HL-60 (cell line): Measurements from ENCODE around the gene MPO.

Experiments used
- GABPA ChIP-seq: IDR thresholded peaks from 2 replicates; pipeline ENCODE4 v1.6.1; 2012; ENCODE audit warnings: low read depth
- POLR2AphosphoS5 ChIP-seq: IDR thresholded peaks from 2 replicates; pipeline ENCODE4 v1.6.1; 2012; ENCODE audit warnings: low read depth
- SPI1 ChIP-seq: IDR thresholded peaks from 2 replicates; pipeline ENCODE4 v1.6.1; 2012; ENCODE audit warnings: low read depth, mild to moderate bottlenecking, borderline replicate concordance
- TF ChIP-seq, protein P1 (sequence below): IDR thresholded peaks from one replicate; pipeline ENCODE4 v1.5.1; 2011; ENCODE audit warnings: low read length, control low read depth, inconsistent platforms; ENCODE audit not compliant: insufficient read depth
- TF ChIP-seq, protein P2 (sequence below): IDR thresholded peaks from 2 replicates; pipeline ENCODE4 v1.6.1; 2012; ENCODE audit warnings: low read depth; ENCODE audit not compliant: insufficient replicate concordance

DNA sequence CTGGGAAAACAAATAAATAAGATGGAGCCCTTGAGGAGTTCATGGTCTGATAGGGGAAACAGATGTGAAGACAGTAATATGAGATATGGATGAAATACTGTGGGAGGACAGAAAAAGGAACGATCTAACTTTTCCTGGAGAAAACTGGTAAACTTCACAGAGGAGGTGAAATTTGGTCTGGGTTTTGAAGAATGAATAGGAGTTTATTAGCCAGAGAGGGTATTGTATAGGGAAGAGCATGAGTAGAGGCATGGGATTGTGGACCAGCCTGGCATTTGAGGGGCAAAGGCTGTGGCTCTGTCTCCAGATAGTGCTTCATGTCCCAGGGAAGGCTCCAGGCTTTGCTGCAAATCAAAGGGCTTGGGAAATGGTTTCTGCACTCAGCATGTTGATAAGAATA, 40.7 kb downstream of the MPO start:
- TF ChIP-seq, protein P1, sequence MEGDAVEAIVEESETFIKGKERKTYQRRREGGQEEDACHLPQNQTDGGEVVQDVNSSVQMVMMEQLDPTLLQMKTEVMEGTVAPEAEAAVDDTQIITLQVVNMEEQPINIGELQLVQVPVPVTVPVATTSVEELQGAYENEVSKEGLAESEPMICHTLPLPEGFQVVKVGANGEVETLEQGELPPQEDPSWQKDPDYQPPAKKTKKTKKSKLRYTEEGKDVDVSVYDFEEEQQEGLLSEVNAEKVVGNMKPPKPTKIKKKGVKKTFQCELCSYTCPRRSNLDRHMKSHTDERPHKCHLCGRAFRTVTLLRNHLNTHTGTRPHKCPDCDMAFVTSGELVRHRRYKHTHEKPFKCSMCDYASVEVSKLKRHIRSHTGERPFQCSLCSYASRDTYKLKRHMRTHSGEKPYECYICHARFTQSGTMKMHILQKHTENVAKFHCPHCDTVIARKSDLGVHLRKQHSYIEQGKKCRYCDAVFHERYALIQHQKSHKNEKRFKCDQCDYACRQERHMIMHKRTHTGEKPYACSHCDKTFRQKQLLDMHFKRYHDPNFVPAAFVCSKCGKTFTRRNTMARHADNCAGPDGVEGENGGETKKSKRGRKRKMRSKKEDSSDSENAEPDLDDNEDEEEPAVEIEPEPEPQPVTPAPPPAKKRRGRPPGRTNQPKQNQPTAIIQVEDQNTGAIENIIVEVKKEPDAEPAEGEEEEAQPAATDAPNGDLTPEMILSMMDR, result no peak
- TF ChIP-seq, protein P2, sequence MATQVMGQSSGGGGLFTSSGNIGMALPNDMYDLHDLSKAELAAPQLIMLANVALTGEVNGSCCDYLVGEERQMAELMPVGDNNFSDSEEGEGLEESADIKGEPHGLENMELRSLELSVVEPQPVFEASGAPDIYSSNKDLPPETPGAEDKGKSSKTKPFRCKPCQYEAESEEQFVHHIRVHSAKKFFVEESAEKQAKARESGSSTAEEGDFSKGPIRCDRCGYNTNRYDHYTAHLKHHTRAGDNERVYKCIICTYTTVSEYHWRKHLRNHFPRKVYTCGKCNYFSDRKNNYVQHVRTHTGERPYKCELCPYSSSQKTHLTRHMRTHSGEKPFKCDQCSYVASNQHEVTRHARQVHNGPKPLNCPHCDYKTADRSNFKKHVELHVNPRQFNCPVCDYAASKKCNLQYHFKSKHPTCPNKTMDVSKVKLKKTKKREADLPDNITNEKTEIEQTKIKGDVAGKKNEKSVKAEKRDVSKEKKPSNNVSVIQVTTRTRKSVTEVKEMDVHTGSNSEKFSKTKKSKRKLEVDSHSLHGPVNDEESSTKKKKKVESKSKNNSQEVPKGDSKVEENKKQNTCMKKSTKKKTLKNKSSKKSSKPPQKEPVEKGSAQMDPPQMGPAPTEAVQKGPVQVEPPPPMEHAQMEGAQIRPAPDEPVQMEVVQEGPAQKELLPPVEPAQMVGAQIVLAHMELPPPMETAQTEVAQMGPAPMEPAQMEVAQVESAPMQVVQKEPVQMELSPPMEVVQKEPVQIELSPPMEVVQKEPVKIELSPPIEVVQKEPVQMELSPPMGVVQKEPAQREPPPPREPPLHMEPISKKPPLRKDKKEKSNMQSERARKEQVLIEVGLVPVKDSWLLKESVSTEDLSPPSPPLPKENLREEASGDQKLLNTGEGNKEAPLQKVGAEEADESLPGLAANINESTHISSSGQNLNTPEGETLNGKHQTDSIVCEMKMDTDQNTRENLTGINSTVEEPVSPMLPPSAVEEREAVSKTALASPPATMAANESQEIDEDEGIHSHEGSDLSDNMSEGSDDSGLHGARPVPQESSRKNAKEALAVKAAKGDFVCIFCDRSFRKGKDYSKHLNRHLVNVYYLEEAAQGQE, result no peak
- no peak for TF ChIP-seq POLR2AphosphoS5
- no peak for TF ChIP-seq GABPA
- TF ChIP-seq SPI1, result no peak
